Hindlimb muscle (tissue), 1 donor: ENCODE results near the gene TGFB2. TPM values are rescaled to one million over a fixed set of nuclear protein-coding genes. Genes with fewer than 3 reads are reported as not detected.

Experiments
- polyA plus RNA-seq: library from polyadenylated mRNA; unstranded; fragments of 120-200 nt; gene quantifications from one replicate; pipeline ENCODE4 v1.2.1, GENCODE V29; 2013; ENCODE audit not compliant: insufficient read length

TGFB2 gene
- polyA plus RNA-seq, 1 donor: 54.3 TPM

Other genes starting within 250 kb of the TGFB2 start
- gene RRP15, start 60.0 kb upstream of the TGFB2 start, polyA plus RNA-seq: 18.7 TPM